B cell (primary cell): Measurements from ENCODE around the gene SLC38A10.

Source experiments
- EZH2 ChIP-seq: IDR thresholded peaks from 2 replicates; pipeline ENCODE4 v1.6.1; 2012; ENCODE audit warnings: borderline replicate concordance, low read depth, mild to moderate bottlenecking, moderate library complexity, low read length; ENCODE audit not compliant: insufficient read depth, poor library complexity, severe bottlenecking
- TF ChIP-seq, protein P1 (sequence below): fragments of 200-600 bp; IDR thresholded peaks from one replicate; pipeline ENCODE4 v1.8.0; 2022; ENCODE audit warnings: antibody characterized with exemption, mild to moderate bottlenecking

- TF ChIP-seq, protein P1, sequence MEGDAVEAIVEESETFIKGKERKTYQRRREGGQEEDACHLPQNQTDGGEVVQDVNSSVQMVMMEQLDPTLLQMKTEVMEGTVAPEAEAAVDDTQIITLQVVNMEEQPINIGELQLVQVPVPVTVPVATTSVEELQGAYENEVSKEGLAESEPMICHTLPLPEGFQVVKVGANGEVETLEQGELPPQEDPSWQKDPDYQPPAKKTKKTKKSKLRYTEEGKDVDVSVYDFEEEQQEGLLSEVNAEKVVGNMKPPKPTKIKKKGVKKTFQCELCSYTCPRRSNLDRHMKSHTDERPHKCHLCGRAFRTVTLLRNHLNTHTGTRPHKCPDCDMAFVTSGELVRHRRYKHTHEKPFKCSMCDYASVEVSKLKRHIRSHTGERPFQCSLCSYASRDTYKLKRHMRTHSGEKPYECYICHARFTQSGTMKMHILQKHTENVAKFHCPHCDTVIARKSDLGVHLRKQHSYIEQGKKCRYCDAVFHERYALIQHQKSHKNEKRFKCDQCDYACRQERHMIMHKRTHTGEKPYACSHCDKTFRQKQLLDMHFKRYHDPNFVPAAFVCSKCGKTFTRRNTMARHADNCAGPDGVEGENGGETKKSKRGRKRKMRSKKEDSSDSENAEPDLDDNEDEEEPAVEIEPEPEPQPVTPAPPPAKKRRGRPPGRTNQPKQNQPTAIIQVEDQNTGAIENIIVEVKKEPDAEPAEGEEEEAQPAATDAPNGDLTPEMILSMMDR = no peak
- TF ChIP-seq EZH2 = no peak
These were observed 2.7 kb downstream of the SLC38A10 start for GRCh38 chr17:81292450-81292849.
